ENCODE data around the gene TMEM213. TPM values are rescaled to one million over a fixed set of nuclear protein-coding genes. Genes with fewer than 3 reads are reported as not detected.

TMEM213 gene, protein sequence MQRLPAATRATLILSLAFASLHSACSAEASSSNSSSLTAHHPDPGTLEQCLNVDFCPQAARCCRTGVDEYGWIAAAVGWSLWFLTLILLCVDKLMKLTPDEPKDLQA
- total RNA-seq: not detected

DNA sequence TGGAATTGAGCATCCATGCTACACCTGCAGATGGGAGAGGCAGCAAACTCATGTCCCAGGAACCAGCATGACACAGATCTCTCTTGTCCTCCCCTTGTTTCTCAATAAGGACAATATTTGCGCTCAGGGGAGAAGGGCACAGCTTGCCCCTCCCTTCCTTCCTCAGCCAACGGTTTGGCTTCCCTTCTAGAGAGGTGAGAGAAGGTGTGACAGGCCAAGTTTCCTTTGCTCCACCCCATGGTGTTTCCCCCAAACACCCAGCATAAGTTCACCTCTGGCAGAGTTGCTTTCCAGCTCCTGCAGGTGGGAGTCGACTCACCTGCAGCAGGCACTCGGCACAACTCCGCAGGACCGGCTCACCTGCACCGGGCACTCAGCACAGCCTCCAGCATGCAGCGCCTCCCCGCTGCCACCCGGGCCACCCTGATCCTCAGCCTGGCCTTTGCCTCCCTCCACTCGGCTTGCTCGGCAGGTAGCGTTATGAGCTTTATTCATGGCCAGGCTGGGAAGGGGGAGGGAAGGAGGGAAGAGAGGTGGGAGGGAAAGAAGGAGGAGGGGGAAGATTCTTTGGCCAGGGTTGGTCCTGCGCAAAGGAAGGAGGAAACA, at the start of gene TMEM213, which contains the start of gene ATP6V0A4:
Gene TMEM213, plus strand, starts transcription at position 280 of the 606 bp plus-strand sequence. Its CDS starts 111 bp downstream, at position 391.
Gene ATP6V0A4, minus strand, starts transcription at position 482 of the 606 bp plus-strand sequence. CDS start 26,949 bp downstream, outside the sequence.
- ChIA-PET POLR2A (no interaction called here), CTCF (no interaction called here)

DNA sequence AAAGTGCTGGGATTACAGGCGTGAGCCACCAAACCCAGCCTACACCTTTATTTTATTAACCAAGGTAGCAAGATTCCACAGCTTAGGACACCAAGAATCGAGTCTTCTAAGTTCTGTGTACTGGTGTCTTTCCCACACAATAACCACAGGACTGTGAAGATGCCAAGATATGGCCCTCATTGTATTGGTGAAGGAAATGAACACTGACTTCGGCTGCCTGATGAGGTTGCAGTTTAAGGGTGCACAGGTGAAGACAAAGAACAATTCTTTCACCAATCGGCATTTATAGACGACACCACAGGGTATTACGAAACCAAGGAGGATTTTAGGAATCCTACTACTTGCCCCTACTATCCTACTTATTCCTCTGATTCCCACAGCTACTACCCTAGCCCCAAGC, 49.1 kb upstream of the TMEM213 start:
- CTCF ChIA-PET: interaction anchor here (0.6 to 1.0 kb wide), 2 partner anchors 10 to 281 kb away, joined by 3 to 4 read pairs; no protein-coding TSS in a partner anchor

DNA sequence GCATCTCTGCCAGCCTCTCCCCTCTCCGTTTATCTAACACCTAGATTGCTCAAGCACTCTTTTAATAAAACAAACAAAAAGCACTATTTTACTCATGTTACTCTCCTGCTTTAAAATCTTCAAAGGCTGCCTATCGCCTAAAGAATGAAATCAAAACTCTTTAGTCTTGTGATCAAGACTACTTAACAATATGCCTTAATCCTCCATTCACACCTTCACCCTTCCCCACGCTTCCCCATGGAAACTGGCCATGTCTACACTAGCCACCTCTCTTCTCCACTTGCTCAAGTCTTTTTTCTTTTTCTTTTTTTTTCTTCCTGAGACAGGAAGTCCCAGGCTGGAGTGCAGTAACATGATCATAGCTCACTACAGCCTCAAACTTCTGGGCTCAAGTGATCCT, 47.8 kb upstream of the TMEM213 start:
- ChIA-PET CTCF (interaction anchor here (1.0 kb wide), 1 partner anchor 11 kb away, joined by 4 read pairs; no protein-coding TSS in a partner anchor), POLR2A (no interaction called here)

More for the DNA sequence above, 49.1 kb upstream of the TMEM213 start:
- POLR2A ChIA-PET: no interaction called here

DNA sequence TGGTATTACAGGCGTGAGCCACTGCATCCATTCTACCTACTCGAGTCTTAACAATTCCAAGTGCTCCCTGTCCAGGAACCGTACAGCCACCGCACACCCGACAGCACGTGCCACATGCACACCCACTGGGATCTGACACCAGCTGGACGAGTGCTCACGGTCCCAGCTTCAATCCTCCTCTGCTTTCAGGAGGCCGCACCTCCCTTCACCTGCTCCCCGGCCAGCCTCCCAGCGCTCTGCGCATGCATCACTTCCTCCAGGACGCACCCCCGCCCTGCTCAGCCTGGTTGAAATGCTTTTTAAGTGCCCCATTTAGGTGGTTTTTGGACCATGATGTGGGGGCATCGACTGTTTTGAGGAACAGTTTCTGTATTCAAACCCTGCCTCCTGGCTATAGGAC, 47.3 kb upstream of the TMEM213 start:
- ChIA-PET CTCF (no interaction called here), POLR2A (no interaction called here)

DNA sequence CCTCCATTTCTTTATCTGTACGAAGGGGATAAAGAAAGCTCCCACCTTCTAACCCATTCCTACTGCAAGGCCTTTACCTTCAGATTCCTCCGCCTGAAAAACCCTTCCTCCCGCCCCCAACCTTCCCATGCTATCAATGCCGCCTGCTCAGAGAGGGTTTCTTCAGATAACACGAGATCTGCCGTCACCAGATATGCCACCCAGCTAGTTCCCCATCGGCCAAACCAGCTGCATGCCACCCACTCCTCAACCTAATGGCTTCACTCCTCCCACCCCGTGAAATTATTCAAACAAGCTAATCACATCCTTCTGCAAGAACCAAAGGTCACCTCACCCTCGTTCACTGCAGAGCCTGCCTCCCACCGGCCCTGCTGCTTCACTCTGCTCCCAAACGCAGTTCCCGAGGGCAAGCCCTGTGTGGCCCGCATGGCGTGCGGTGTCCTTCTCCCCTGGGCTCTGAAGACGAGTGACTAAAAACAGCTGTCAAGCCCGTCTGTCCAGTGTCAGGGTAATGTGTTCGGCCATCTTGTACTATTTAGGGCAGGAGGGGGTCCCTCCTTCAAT, 46.8 kb upstream of the TMEM213 start:
- CTCF ChIA-PET: no interaction called here
- POLR2A ChIA-PET: no interaction called here

DNA sequence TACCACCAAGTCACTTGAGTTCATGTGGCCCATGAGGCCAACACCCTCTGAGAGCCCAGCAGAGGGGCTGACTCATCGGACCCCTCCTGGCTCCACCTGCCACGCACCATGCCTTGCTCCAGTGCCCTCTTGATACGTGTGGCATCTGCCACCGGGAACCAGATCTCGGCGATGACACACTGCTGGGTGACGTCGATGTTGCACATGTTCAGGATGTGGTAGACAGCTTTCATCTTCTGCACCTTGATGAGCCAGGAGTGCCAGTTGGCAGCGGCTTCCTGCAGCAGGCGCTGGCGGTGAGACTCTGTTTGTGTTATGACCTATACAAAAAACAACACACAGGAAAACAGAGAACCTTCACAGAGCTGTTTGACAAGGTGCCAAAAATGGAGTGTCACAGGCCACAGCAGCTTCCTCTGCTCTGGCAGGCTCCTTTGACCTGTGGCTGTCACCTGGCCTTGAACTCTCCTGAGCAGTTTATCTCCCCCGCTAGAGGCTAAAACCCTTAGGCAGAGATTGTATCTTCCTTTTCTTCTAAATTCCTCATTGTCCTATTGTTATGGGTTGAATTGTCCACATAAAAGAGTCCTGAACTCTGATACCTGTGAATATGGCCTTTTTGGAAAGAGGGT, 45.2 kb upstream of the TMEM213 start:
- ChIA-PET CTCF (interaction anchor here (1.0 kb wide), 2 partner anchors 9 to 122 kb away, joined by 4 read pairs; no protein-coding TSS in a partner anchor), POLR2A (interaction anchor here (0.5 to 0.7 kb wide), 3 partner anchors 266 to 1349 kb away, joined by 3 read pairs; no protein-coding TSS in a partner anchor)

DNA sequence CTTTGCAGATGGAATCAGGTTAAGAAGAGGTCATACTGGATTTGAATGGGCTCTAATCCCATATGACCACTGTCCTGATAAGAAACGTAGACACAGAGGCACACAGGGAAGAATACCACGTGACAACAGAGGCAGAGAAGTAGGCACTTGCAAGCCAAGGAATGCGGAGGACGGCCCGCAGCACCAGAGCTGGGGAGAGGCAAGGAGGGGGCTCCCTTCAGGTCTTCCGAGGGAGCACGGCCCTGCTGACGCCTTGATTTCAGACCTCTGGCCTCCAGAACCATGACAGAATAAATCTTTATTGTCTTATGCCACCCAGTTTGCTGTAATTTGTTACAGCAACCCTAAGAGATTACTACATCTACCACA, 44.7 kb upstream of the TMEM213 start:
- POLR2A ChIA-PET: interaction anchor here (0.5 kb wide), 1 partner anchor 266 kb away, joined by 3 read pairs; no protein-coding TSS in a partner anchor
- CTCF ChIA-PET: interaction anchor here (1.0 kb wide), 2 partner anchors 9 to 121 kb away, joined by 4 read pairs; no protein-coding TSS in a partner anchor

DNA sequence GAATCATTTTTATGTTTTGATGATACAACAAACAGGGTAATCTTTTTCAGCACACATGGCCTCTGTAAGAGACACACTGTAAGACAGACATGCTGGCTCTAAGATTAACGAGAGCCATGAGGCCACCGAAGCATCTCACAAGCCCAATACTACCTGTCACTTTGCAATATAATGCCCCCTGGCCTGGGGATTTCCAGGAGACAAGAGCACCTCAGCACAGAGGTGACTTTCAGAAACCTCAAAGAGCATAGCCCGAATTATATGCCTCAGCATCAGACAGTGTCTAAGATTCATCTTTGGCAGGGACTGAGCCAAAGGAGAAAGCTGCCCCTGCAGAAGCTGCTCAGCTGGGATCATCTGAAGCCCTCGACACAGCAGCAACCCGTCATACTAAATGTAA, 44.2 kb upstream of the TMEM213 start:
- POLR2A ChIA-PET: no interaction called here

DNA sequence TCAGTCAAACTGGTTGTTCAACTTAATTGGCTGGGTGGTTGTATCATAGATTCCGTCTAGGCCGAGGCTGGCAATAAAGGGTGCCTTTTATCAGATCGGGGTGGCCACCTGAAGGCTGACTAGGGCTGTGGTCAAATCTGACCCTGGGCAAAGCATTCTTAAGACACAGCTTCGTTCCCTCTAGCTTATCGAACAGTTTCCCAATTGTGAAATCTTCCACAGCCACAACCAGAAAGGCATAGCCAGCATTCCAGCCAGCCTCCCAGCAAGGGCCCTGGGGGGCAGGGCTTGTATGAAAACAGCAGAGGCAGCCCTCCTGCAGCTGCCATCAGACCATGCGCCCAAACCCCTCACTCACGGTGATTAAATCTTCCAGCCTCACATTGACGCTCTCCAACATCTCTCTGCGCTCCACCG, 42.5 kb upstream of the TMEM213 start:
- POLR2A ChIA-PET: no interaction called here
- CTCF ChIA-PET: no interaction called here

More for the DNA sequence above, 44.2 kb upstream of the TMEM213 start:
- CTCF ChIA-PET: interaction anchor here (1.0 kb wide), 1 partner anchor 10 kb away, joined by 4 read pairs; no protein-coding TSS in a partner anchor

DNA sequence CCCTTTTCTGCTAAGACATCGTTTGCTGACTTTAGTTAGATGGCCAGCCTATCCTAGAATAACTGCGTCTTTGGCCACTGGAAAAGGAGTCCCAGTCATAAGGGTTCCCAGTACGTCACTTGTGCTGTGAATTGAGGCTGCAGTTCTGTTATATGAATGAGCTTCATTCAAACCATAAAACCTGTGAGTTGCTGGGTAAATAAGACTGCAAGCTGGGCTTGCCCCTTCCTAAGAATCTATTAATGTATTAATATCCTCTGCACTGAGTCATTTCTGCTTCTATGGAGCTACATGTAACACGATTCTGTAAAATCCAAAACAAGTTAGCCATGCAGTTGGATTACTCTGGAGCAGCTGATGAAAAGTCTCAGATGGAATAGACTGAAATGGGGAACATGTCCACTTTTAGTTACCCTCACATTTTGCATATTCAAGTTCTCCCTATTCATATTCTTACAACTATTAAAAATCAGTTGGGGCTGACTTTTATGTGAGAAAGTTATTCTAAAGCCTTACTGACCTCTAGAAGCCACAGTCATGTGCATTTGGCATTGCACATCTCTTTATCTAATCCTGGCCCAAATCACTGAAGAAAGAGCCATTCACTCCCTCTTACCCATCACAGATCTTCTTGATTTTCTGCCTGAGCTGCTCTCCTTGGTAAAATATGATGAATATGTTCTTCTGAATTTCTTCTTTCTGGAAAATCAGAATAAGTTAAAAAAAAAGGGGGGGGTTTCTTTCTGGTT, 41.8 kb upstream of the TMEM213 start:
- POLR2A ChIA-PET: no interaction called here

DNA sequence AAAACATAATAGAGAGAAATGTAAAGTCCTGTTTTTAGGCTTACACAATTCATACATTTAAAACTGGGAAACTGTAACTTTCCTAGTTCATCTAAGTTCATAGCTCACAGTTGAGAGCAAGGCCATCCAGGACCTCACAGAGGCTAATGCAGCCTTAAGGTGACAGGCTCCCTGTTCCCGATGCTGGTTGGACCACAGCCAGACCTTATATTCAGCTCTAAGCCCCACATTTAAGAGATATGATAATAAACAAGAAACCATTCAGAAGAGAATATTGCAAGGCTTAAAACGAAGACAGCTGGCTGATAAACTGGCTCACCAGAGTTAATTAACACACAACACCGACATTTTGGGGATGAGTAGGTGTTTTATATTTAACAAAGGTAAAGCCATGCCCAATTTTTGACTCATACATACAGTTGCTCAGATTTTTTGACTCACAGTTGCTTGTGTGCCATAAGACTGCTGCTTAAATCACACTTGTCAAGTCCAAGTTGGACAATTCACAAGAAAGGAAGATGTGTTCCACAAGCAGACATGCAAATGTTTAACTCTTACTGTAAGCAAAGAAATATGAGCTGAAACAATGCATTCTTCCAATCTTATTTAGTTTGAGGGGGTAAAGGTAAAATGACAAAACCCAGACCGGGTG, 41.1 kb upstream of the TMEM213 start:
- ChIA-PET POLR2A (no interaction called here), CTCF (no interaction called here)

More for the DNA sequence above, 41.8 kb upstream of the TMEM213 start:
- CTCF ChIA-PET: no interaction called here

DNA sequence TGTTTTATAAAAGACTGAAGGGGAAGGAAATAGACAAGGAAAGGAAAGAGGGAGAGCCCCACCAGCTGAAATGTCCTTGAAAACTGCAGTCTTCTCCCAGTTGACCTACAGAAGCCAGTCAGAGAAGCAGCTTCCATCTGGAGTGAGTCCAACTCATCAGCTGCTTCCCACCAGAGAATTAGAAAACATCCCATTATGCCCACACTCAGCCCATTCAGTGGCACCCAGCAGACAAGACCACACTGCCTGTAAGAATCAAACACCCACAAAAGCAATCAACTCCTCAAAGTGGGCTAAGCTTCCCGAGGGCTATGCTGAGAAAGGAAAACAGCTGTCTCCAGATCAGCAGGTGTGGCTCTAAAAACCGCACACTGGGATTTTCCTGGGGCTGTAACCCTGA, 29.6 kb upstream of the TMEM213 start:
- CTCF ChIA-PET: no interaction called here
- POLR2A ChIA-PET: no interaction called here

DNA sequence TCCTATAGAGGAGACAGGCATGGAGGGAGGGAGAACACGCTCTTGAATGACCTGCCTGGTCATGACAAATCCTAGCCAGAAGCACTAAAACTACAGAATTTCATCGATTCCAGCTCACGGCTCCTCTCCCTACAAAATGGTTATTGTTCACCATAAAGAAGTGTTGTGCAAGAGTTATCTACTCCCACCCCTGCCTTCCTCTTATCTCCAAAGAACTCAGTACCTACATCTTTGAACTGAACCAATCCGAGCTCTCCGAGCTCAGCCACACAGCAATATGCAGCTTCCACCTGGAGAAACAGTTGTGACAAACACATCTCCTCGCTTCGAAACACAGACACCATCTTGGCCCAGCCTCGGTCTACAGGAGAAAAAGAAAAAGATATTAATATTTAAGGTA, 26.9 kb upstream of the TMEM213 start:
- ChIA-PET CTCF (no interaction called here), POLR2A (no interaction called here)

DNA sequence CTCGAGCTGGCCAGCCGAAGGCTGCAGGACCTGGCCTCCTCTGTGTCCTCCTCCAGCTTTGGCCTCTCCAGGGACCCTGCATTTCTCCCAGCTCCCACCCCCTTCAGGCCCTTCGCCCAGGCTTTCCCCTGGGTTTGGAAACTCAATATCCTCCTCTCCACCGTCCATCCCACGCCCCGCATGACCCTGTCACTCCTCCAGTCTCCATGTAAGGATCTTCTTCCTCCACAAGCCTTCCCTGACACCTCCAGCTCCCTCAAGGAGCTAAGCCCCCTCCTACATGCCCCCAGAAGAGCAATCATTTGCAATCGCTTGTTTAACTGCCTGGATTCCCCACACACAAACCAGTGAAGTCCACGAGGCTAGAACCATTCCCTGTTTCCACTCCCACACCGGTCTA, 24.6 kb upstream of the TMEM213 start:
- CTCF ChIA-PET: no interaction called here
- POLR2A ChIA-PET: no interaction called here

DNA sequence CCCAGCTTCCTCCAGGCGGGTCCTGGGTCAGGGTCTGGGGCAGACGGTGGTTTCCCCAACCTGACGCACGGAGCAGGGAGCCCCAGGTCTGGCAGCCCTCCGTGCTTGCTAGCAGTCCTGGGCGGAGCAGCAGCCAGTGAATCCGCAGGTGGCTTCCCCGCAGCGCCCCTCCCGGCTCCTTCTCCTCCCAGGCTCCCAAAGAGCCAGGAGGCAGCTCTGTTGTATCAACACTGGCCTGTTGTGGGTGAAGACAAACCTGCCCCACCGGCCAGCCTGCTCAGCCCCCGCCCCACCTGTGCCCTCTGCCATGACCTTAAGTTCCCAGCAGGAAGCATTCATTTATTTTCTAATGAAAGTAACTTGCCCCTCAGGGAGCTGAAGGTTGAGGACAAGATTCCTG, 24.0 kb upstream of the TMEM213 start:
- CTCF ChIA-PET: no interaction called here
- POLR2A ChIA-PET: no interaction called here

DNA sequence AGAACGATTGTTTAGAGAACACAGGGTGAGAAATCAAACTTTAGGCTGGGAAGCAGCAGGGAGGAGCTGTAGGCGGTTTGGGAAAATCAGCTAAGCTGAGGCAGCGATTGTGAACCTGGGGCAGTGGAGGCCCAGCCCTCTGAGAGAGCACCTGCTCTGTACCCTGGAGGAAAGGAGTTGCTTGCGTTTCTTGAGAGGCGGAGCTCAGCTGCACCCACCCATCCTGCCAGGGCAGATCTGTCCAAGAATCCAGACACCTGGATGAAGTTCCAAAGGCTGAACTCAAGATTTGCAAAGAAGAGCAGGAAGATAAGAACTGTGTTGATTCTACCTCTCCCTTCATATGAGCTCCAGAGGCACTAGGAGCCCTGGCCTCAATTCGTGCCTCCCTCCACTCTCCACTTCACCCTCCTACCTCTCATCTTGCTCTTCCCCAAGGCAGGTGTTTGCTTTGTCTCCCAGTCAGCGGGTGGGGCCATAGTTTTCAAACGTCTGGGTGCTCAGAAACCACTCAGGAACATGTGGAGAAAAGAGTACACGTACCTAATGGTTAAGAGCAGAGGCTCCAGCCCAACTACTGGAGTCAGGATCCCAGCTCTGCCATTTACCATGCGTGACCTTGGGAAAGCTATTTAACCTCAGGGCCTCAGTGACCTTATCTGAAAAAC, 21.5 kb upstream of the TMEM213 start:
- POLR2A ChIA-PET: no interaction called here
- CTCF ChIA-PET: interaction anchor here (0.7 kb wide), 1 partner anchor 84 kb away, joined by 3 read pairs; no protein-coding TSS in a partner anchor

DNA sequence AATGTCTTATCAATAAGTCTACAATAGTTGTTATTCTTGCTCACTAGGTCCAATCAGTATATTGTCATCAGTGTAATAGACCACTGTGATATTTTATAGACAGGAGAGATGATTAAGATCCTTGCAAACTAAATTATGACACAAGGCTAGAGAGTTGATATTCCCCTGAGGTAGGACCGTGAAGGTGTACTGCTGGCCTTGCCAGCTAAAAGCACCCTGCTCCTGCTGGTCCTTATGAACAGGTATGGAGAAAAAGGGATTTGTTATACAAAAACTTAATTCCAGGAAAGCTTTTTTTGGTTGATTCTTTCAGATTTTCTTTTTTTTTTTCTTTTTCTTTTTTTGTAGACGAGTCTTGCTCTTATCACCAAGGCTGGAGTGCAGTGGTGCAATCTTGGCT, 16.8 kb upstream of the TMEM213 start:
- POLR2A ChIA-PET: no interaction called here
- CTCF ChIA-PET: no interaction called here

DNA sequence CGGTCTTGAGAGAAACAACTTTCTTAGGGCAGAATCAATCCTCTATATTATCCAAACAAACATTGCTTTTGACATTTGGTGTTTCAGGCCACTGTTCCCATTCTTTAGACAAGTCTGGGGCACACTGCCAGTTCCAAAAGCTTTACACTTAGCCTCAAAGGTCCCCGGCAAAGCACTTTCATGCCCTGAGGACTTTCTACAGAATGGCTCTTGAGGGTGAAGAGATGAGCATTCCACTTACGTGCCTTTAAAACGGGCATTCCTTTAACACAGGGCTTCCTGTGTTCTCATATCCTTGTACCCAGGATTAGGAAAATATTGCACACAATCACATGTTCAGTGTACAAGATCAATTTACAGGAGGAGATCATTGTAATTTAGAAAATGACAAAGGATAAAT, 13.1 kb upstream of the TMEM213 start:
- CTCF ChIA-PET: no interaction called here
- POLR2A ChIA-PET: no interaction called here
